H9 (cell line): Measurements from ENCODE around the gene TMEM221. TPM values are rescaled to one million over a fixed set of nuclear protein-coding genes. Genes with fewer than 3 reads are reported as not detected.

Experiments used
- DNase-seq: peaks from one replicate; pipeline ENCODE4 v3.0.0-alpha.2; 2017
- H2AFZ ChIP-seq: one replicate; pipeline ENCODE4 v1.6.1; 2013; ENCODE audit warnings: mild to moderate bottlenecking, low read length, control low read depth, moderate library complexity
- H2AK5ac ChIP-seq: 2 replicates; pipeline ENCODE4 v1.6.1; 2013; ENCODE audit warnings: low read length, control low read depth, mixed read lengths; ENCODE audit not compliant: insufficient read length
- H2BK120ac ChIP-seq: one replicate; pipeline ENCODE4 v1.6.1; 2013; ENCODE audit warnings: low read depth, mild to moderate bottlenecking, low read length, control low read depth, inconsistent platforms; ENCODE audit not compliant: poor library complexity, severe bottlenecking
- H2BK12ac ChIP-seq: 2 replicates; pipeline ENCODE4 v1.6.1; 2013; ENCODE audit warnings: low read length, control low read depth, mixed read lengths, low read depth; ENCODE audit not compliant: insufficient read length
- H2BK15ac ChIP-seq: 2 replicates; pipeline ENCODE4 v1.6.1; 2013; ENCODE audit warnings: low read depth, low read length, control low read depth
- H2BK20ac ChIP-seq: one replicate; pipeline ENCODE4 v1.6.1; 2013; ENCODE audit warnings: low read depth, mild to moderate bottlenecking, low read length, control low read depth, inconsistent platforms; ENCODE audit not compliant: poor library complexity, severe bottlenecking
- H2BK5ac ChIP-seq: 2 replicates; pipeline ENCODE4 v1.6.1; 2013; ENCODE audit warnings: low read length, control low read depth, mixed read lengths; ENCODE audit not compliant: insufficient read length
- H3K14ac ChIP-seq: 2 replicates; pipeline ENCODE4 v1.6.1; 2013; ENCODE audit warnings: low read length, control low read depth; ENCODE audit not compliant: insufficient read depth
- H3K18ac ChIP-seq: 2 replicates; pipeline ENCODE4 v1.6.1; 2013; ENCODE audit warnings: low read depth, mild to moderate bottlenecking, mixed read lengths, low read length, control low read depth; ENCODE audit not compliant: insufficient read length
- H3K23ac ChIP-seq: 2 replicates; pipeline ENCODE4 v1.6.1; 2013; ENCODE audit warnings: low read length, control low read depth, mixed read lengths, low read depth; ENCODE audit not compliant: insufficient read length
- H3K23me2 ChIP-seq: 2 replicates; pipeline ENCODE4 v1.6.1; 2013; ENCODE audit warnings: low read depth, mild to moderate bottlenecking, mixed read lengths, low read length, control low read depth; ENCODE audit not compliant: insufficient read length, poor library complexity, severe bottlenecking
- H3K27ac ChIP-seq: 2 replicates; pipeline ENCODE4 v1.5.1; 2013; ENCODE audit warnings: low read length, control low read depth, mixed read lengths, low read depth; ENCODE audit not compliant: insufficient read length
- H3K27me3 ChIP-seq: 2 replicates; pipeline ENCODE4 v1.6.1; 2013; ENCODE audit warnings: low read length, control low read depth, inconsistent platforms; ENCODE audit not compliant: insufficient read depth
- H3K4ac ChIP-seq: 2 replicates; pipeline ENCODE4 v1.6.1; 2013; ENCODE audit warnings: low read depth, mild to moderate bottlenecking, control low read depth, inconsistent platforms, low read length, moderate library complexity
- H3K4me1 ChIP-seq: 2 replicates; pipeline ENCODE4 v1.6.1; 2013; ENCODE audit warnings: low read length, control low read depth, inconsistent platforms; ENCODE audit not compliant: insufficient read depth
- H3K4me2 ChIP-seq: 2 replicates; pipeline ENCODE4 v1.6.1; 2013; ENCODE audit warnings: low read length, control low read depth, mixed read lengths; ENCODE audit not compliant: insufficient read length, insufficient read depth
- H3K56ac ChIP-seq: 2 replicates; pipeline ENCODE4 v1.6.1; 2013; ENCODE audit warnings: low read depth, mild to moderate bottlenecking, mixed read lengths, low read length, control low read depth; ENCODE audit not compliant: insufficient read length
- H3K79me1 ChIP-seq: 2 replicates; pipeline ENCODE4 v1.6.1; 2013; ENCODE audit warnings: low read depth, mild to moderate bottlenecking, moderate library complexity, low read length, control low read depth, inconsistent platforms; ENCODE audit not compliant: insufficient read depth, poor library complexity, severe bottlenecking
- H3K79me2 ChIP-seq: 2 replicates; pipeline ENCODE4 v1.6.1; 2013; ENCODE audit warnings: low read length, control low read depth, inconsistent platforms; ENCODE audit not compliant: insufficient read depth
- H3K9ac ChIP-seq: 2 replicates; pipeline ENCODE4 v1.6.1; 2013; ENCODE audit warnings: low read length, control low read depth, mixed read lengths; ENCODE audit not compliant: insufficient read length; ENCODE audit errors: extremely low read depth
- H3K9me3 ChIP-seq: one replicate; pipeline ENCODE4 v1.6.1; 2013; ENCODE audit warnings: low read depth, low read length, inconsistent platforms; ENCODE audit not compliant: control insufficient read depth
- H3T11ph ChIP-seq: one replicate; pipeline ENCODE4 v1.6.1; 2013; ENCODE audit warnings: mild to moderate bottlenecking, low read length, control low read depth, inconsistent platforms
- H4K20me1 ChIP-seq: one replicate; pipeline ENCODE4 v1.6.1; 2013; ENCODE audit not compliant: control insufficient read depth, insufficient read length, insufficient read depth
- H4K5ac ChIP-seq: 2 replicates; pipeline ENCODE4 v1.6.1; 2013; ENCODE audit warnings: low read depth, mild to moderate bottlenecking, mixed read lengths, low read length, control low read depth; ENCODE audit not compliant: insufficient read length
- H4K8ac ChIP-seq: replicated peaks from 2 replicates; pipeline ENCODE4 v1.6.1; 2013; ENCODE audit warnings: low read length, control low read depth, mixed read lengths, low read depth; ENCODE audit not compliant: insufficient read length
- H4K91ac ChIP-seq: 2 replicates; pipeline ENCODE4 v1.6.1; 2013; ENCODE audit warnings: low read depth, mild to moderate bottlenecking, moderate library complexity, mixed read lengths, low read length, control low read depth; ENCODE audit not compliant: insufficient read length
- H3K27ac Mint-ChIP-seq, 3 experiments: 2 replicates in 2 of 3; 3 replicates in 1 of 3; pipeline ENCODE4 v1.8.0; 2020 to 2021; ENCODE audit warnings: mixed read lengths in 3 of 3, mild to moderate bottlenecking in 1 of 3, moderate library complexity in 1 of 3
- H3K27me3 Mint-ChIP-seq: 2 replicates; pipeline ENCODE4 v1.8.0; 2021; ENCODE audit warnings: low read depth, mild to moderate bottlenecking, moderate library complexity, mixed read lengths
- H3K36me3 Mint-ChIP-seq, 3 experiments: 2 replicates in 2 of 3; 3 replicates in 1 of 3; pipeline ENCODE4 v1.8.0; 2020 to 2021; ENCODE audit warnings: low read depth in 3 of 3, mixed read lengths in 3 of 3; ENCODE audit not compliant: insufficient read depth in 1 of 3
- H3K4me1 Mint-ChIP-seq, 2 experiments: 2 replicates each; pipeline ENCODE4 v1.8.0; 2020; ENCODE audit warnings: mixed read lengths in 2 of 2
- H3K4me3 Mint-ChIP-seq, 2 experiments: 2 replicates in 1 of 2; 3 replicates in 1 of 2; pipeline ENCODE4 v1.8.0; 2020 to 2021; ENCODE audit warnings: mild to moderate bottlenecking in 2 of 2, mixed read lengths in 2 of 2, moderate library complexity in 1 of 2
- H3K9me3 Mint-ChIP-seq, 2 experiments: 2 replicates in 1 of 2; 3 replicates in 1 of 2; pipeline ENCODE4 v1.8.0; 2020; ENCODE audit warnings: mild to moderate bottlenecking in 2 of 2, mixed read lengths in 2 of 2, moderate library complexity in 1 of 2
- CTCF ChIP-seq: fragments of 200-600 bp; sonication (generic); conservative IDR thresholded peaks from 3 replicates; pipeline ENCODE4 v1.8.0; 2021; ENCODE audit warnings: antibody characterized with exemption, mild to moderate bottlenecking
- WGBS: extraction: QIAGEN DNeasy Blood & Tissue Kit; methylation state at CpG from one replicate; pipeline ENCODE4 v1.1.7; 2013; ENCODE audit warnings: missing lambda C conversion rate, low lambda C conversion rate, mixed read lengths; ENCODE audit not compliant: insufficient read length; ENCODE audit errors: extremely low coverage; 5-methylcytosine and 5-hydroxymethylcytosine counted together
- total RNA-seq: library from RNA; stranded (reverse); gene quantifications from 2 replicates; pipeline ENCODE4 v1.2.1, GENCODE V29; 2021

TMEM221 gene
- total RNA-seq, 1 experiment from 2014 or later = 1.4 TPM

- peaks cover 0 to 2% of the 10 kb centered on the region in 2 experiments; a peak in 1 of 5 replicates for H3K9me3 Mint-ChIP-seq
- Histone ChIP-seq H4K91ac (no peak overlapping the region), H3K23ac (no peak overlapping the region), H3K79me2 (no peaks in the 10 kb centered on the region), H4K5ac (no peak overlapping the region), H2BK120ac (no peak overlapping the region), H2BK5ac (no peak overlapping the region), H3T11ph (no peak overlapping the region), H3K23me2 (peaks cover 9% of the 10 kb centered on the region), H2BK12ac (no peak overlapping the region), H3K4me1 (peaks cover 7% of the 10 kb centered on the region; the same call in 1 of the 2 replicates), H3K18ac (no peak overlapping the region), H3K9ac (no peak overlapping the region), H4K8ac (no peak overlapping the region), H3K14ac (no peak overlapping the region), H3K9me3 (no peaks in the 10 kb centered on the region), H3K4ac (no peak overlapping the region), H3K79me1 (no peaks in the 10 kb centered on the region), H2BK20ac (no peak overlapping the region), H3K27ac (no peak overlapping the region), H4K20me1 (no peaks in the 10 kb centered on the region), H3K56ac (no peak overlapping the region), H2BK15ac (no peak overlapping the region), H2AFZ (no peak overlapping the region), H3K4me2 (no peak overlapping the region), H2AK5ac (no peak overlapping the region), H3K27me3 (no peaks in the 10 kb centered on the region)
- H3K27me3 Mint-ChIP-seq = peaks cover 4% of the 10 kb centered on the region
- DNase-seq = no peak
- peak overlapping the region in 1 of 3 experiments; percentile 31; a peak in 1 of 7 replicates for H3K27ac Mint-ChIP-seq
- peak overlapping the region in 1 of 2 experiments; percentile 90; a peak in 2 of 5 replicates for H3K4me3 Mint-ChIP-seq
- H3K36me3 Mint-ChIP-seq = no peaks in the 10 kb centered on the region; a peak in 1 of 7 replicates
- peaks cover 14 to 24% of the 10 kb centered on the region in 2 experiments for H3K4me1 Mint-ChIP-seq
- no CpG with 5 or more reads among the region's 18 CpGs for WGBS
- TF ChIP-seq CTCF = no peak
These were observed 39.0 kb upstream of the TMEM221 start for GRCh38 chr19:17487284-17488121.
